PC-3 (cell line): ENCODE data around the gene UBTF.

ENCODE experiments used
- CTCF ChIP-seq: fragments of 300-600 bp; sonication (generic); conservative IDR thresholded peaks from 2 replicates; pipeline ENCODE4 v1.5.1; 2017; ENCODE audit warnings: antibody characterized with exemption, low read depth, mild to moderate bottlenecking, low read length
- EZH2 ChIP-seq: fragments of 300-600 bp; sonication (generic); IDR thresholded peaks from one replicate; pipeline ENCODE4 v1.6.1; 2017; ENCODE audit warnings: antibody characterized with exemption, mild to moderate bottlenecking, low read length; ENCODE audit not compliant: unreplicated experiment
- EZH2phosphoT487 ChIP-seq: fragments of 300-600 bp; sonication (generic); IDR thresholded peaks from 2 replicates; pipeline ENCODE4 v1.6.1; 2018; ENCODE audit warnings: mild to moderate bottlenecking, antibody characterized with exemption, low read length, borderline replicate concordance

- TF ChIP-seq CTCF (no peak), EZH2 (no peak), EZH2phosphoT487 (no peak)
Observed at GRCh38 chr17:44209786-44210341, 9.6 kb downstream of the UBTF start.
